ENCODE data around the gene DRGX. TPM values are rescaled to one million over a fixed set of nuclear protein-coding genes. Genes with fewer than 3 reads are reported as not detected.

The DRGX gene
- total RNA-seq, 2 donors from 2014 or later, result not detected

DNA sequence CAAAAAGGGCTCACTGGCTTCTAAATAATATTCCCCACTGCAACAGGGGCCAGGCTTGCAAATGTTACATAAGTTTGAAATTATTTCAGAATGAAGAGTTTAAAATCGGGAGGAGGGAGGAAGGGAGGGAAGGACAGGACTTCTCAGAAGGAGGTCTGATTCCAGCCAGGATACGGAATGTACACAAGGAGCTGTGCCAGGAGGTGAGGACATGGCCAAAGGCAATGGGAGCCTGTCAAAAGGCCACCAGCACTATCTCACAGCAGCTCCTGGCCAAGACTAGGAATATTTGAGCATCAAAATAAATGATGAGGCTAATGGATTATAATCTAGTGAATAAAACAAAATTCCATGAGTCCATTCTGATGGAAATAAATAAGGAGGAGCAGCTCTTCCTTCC is 18.6 kb upstream of the DRGX start:
- TF ChIP-seq, protein P1, sequence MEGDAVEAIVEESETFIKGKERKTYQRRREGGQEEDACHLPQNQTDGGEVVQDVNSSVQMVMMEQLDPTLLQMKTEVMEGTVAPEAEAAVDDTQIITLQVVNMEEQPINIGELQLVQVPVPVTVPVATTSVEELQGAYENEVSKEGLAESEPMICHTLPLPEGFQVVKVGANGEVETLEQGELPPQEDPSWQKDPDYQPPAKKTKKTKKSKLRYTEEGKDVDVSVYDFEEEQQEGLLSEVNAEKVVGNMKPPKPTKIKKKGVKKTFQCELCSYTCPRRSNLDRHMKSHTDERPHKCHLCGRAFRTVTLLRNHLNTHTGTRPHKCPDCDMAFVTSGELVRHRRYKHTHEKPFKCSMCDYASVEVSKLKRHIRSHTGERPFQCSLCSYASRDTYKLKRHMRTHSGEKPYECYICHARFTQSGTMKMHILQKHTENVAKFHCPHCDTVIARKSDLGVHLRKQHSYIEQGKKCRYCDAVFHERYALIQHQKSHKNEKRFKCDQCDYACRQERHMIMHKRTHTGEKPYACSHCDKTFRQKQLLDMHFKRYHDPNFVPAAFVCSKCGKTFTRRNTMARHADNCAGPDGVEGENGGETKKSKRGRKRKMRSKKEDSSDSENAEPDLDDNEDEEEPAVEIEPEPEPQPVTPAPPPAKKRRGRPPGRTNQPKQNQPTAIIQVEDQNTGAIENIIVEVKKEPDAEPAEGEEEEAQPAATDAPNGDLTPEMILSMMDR (IDR thresholded peaks at IDR 0.05), result no peak
- H3K36me3 ChIP-seq, result no peaks in the 10 kb centered on the region
- ATAC-seq (ENCODE audit: insufficient number of reproducible peaks, low FRiP score, low read depth), result no peak
- no peaks in the 10 kb centered on the region for H3K9me3 ChIP-seq
- no peaks in the 10 kb centered on the region for H3K27me3 ChIP-seq (replicated peaks; ENCODE audit: insufficient read depth)
- no peak overlapping the region for H3K4me3 ChIP-seq
- H3K4me1 ChIP-seq (ENCODE audit: control insufficient read depth in 1 of 2, low read depth in 2 of 2), result no peaks in the 10 kb centered on the region
- no peak for DNase-seq (ENCODE audit: low spot score)
- no peak overlapping the region for H3K27ac ChIP-seq

DNA sequence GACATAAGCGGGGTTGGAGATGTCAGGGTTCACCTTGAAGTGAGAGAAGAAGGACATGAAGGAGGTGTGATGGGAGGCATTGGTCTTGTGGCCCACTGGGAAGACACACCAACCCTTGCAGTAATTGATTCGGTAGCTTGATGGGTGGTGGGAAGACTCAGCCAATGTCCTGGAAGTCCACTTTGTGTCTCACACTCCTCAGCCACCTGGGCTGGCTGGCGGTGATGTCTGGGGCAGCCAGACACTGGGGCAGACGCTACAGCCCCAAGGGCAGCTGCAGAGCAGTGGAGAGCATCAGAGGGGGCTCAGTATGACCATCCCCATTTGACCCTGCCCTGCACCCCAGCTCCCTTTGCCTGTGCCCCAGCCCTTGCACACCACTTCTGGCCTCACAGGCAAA is 16.7 kb upstream of the DRGX start:
- no peak for DNase-seq (ENCODE audit: low spot score)
- TF ChIP-seq, protein P1 (IDR thresholded peaks at IDR 0.05), result no peak
- no peaks in the 10 kb centered on the region for H3K4me1 ChIP-seq (ENCODE audit: control insufficient read depth in 1 of 2, low read depth in 2 of 2)
- no peak overlapping the region for H3K4me3 ChIP-seq
- no peak for ATAC-seq (ENCODE audit: insufficient number of reproducible peaks, low FRiP score, low read depth)
- no peaks in the 10 kb centered on the region for H3K9me3 ChIP-seq
- no peak overlapping the region for H3K27ac ChIP-seq
- H3K27me3 ChIP-seq (replicated peaks; ENCODE audit: insufficient read depth), result no peaks in the 10 kb centered on the region
- no peaks in the 10 kb centered on the region for H3K36me3 ChIP-seq

DNA sequence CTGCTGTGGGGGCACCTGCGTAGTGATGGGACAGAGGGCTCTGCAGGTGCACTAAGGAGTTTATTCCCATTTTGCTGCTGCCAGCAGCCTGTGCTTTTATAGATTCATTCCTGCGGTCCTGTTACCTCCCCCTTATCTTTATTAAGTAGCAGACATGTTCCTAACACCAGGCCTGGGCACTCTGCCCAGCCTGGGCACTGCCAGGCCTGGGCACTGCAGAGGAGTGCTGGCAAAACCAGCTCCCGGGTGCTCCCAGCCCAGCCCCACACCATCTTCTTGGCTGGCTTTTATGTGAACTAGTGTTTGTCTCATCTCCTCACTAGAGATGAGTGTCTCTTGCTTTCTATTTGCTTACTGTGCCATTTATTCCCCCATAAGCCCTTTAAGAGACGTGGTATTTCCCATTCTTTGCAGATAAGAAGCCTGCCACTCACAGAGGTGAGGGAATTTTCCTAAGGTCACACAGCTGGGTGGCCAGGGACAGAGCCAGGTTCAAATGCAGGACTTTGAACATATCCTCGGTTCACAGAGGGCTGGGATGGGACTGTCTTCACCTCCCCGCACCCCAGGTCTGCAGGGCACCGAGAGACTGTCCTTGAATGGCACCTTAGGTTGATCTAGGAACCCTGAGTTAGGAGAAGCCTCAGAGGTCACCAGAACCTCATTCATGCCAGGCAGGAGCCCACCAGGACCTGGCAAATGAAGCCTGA is 14.6 kb upstream of the DRGX start:
- ATAC-seq (ENCODE audit: insufficient number of reproducible peaks, low FRiP score, low read depth) (no peak), DNase-seq (ENCODE audit: low spot score) (no peak)

DNA sequence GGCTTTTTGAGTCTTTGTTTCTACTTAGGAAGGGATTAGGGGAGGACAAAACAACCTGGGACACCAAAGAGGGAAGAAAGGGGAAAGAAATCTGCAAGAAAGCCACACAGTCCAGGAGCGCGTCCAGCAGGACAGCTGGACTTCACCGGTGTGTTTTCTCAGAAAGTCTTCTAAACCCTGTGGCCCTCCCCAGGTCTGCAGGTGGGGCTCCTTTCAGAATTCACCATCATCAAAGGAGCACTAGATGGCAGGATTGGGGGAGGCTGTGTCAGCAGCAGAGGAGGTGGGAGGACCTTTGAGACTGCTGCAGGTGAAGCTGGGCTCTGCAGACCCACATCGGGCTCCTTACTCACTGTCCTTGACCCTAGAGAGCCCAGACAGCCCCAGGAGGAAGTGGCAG is 13.9 kb upstream of the DRGX start:
- Histone ChIP-seq H3K36me3 (no peaks in the 10 kb centered on the region), H3K9me3 (no peaks in the 10 kb centered on the region), H3K4me3 (no peak overlapping the region), H3K27me3 (replicated peaks; ENCODE audit: insufficient read depth) (no peaks in the 10 kb centered on the region), H3K4me1 (ENCODE audit: control insufficient read depth in 1 of 2, low read depth in 2 of 2) (no peaks in the 10 kb centered on the region), H3K27ac (no peak overlapping the region)
- ATAC-seq (ENCODE audit: insufficient number of reproducible peaks, low FRiP score, low read depth) (no peak), DNase-seq (ENCODE audit: low spot score) (no peak)
- TF ChIP-seq, protein P1 (IDR thresholded peaks at IDR 0.05), result no peak

More for the DNA sequence above, 14.6 kb upstream of the DRGX start:
- no peak overlapping the region for H3K4me3 ChIP-seq
- no peaks in the 10 kb centered on the region for H3K27me3 ChIP-seq (replicated peaks; ENCODE audit: insufficient read depth)
- no peaks in the 10 kb centered on the region for H3K36me3 ChIP-seq
- no peak overlapping the region for H3K27ac ChIP-seq
- no peaks in the 10 kb centered on the region for H3K9me3 ChIP-seq
- TF ChIP-seq, protein P1 (IDR thresholded peaks at IDR 0.05), result no peak
- no peaks in the 10 kb centered on the region for H3K4me1 ChIP-seq (ENCODE audit: control insufficient read depth in 1 of 2, low read depth in 2 of 2)

DNA sequence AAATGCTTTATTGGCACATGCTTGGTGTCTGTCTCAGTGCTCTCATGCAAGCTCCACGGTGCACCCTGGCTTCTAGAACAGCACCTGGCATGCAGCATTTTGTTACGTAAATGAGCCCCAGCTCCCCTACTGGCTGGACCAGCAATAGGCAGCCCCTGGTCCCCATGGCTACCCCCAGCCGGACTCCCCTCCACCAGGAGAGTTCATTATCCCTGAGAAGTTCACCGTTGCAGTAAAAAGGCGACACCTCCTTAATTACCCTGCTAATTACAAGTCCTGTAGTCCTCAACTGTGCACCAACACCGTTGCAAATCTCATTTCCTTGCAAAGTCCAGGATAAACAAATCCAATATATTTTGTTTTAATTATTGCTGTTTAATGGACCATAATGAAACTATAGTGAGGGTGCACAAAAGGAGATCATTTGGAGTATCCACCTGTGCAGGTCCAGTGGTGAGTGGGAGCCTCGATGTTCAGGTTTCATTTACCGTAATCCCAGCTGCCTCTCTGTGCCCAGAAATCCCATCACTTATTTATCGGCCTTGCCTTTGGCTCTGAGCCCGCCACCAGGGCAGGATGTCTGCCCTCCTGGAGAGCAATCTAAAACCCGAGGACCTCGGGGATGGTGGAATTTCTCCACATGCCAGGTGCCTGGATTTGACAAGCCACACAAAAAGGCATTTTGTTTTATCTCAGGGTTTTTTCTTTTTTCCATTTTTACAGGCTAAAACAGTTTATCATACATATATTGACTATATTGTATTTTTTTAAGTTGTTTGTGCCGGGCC is 12.8 kb upstream of the DRGX start:
- no peak for ATAC-seq (ENCODE audit: insufficient number of reproducible peaks, low FRiP score, low read depth)
- TF ChIP-seq, protein P1 (IDR thresholded peaks at IDR 0.05), result no peak

More for the DNA sequence above, 12.8 kb upstream of the DRGX start:
- Histone ChIP-seq H3K27ac (no peak overlapping the region), H3K27me3 (replicated peaks; ENCODE audit: insufficient read depth) (no peaks in the 10 kb centered on the region), H3K9me3 (no peaks in the 10 kb centered on the region), H3K4me1 (ENCODE audit: control insufficient read depth in 1 of 2, low read depth in 2 of 2) (no peaks in the 10 kb centered on the region), H3K4me3 (no peak overlapping the region), H3K36me3 (no peaks in the 10 kb centered on the region)
- DNase-seq (ENCODE audit: low spot score), result no peak

All from thoracic aorta (tissue), 2 donors.